ENCODE results near the gene RTN4IP1. TPM values are rescaled to one million over a fixed set of nuclear protein-coding genes. Genes with fewer than 3 reads are reported as not detected.

The RTN4IP1 gene, protein sequence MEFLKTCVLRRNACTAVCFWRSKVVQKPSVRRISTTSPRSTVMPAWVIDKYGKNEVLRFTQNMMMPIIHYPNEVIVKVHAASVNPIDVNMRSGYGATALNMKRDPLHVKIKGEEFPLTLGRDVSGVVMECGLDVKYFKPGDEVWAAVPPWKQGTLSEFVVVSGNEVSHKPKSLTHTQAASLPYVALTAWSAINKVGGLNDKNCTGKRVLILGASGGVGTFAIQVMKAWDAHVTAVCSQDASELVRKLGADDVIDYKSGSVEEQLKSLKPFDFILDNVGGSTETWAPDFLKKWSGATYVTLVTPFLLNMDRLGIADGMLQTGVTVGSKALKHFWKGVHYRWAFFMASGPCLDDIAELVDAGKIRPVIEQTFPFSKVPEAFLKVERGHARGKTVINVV
- 1 to 10 TPM; 5.5 to 7.0 TPM for total RNA-seq

DNA sequence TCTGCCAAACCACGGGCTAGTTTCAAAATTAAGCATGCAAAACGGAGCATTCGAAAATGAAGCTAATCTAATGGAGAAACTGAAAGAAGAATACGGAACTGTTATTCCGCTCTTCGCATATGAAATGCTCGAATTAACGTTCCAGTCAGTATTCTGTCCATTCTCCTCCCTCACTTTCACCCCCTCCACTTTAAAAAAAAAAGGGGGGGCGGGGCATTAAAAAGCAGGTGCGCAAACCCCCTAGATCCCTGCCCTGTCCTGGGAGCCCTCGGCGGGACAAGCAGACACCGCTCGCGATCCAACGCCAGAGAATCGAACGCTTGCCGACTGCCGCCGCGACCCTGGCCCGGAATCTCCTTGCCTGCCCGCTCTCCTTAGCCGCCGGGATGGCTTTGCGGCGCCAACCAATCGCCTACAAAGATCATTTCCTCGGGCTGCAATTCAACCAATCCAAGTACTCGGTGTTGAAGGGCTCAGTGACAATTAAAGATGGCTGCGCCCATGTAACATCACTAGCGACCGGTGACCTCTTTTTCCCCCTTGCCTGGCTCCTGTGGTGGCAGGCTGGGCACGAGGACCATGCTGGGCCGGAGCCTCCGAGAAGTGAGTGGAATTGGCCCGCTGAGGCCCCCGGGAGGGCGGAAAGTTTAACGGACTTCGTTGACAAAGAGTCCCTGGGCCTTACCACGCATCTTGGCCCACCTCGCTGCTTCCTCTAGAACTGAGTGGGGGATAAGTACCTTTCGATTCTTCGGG is at the start of gene RTN4IP1, which contains the start of gene QRSL1:
RTN4IP1 (minus strand) TSS at position 396 of the 756 bp plus-strand sequence. CDS start 477 bp downstream, outside the sequence.
QRSL1 (plus strand) TSS at position 476 of the 756 bp plus-strand sequence; CDS start at position 580, 104 bp downstream.
- Mint-ChIP-seq H3K4me3 (peak within 1 kb of the TSS; percentile 99), H3K36me3 (no peaks in the 10 kb centered on the region), H3K27me3 (no peaks in the 10 kb centered on the region), H3K4me1 (ENCODE audit: low read depth in 2 of 2) (peaks cover 15 to 19% of the 10 kb centered on the region in 2 donors), H3K27ac (peak within 1 kb of the TSS; percentile 99), H3K9me3 (no peaks in the 10 kb centered on the region)
- DNase-seq (ENCODE audit: low spot score) (peak; percentile 90), ATAC-seq (peak; percentile 96 to 98)

GRCh38 chr6:106677282-106677681 is 48.0 kb upstream of the RTN4IP1 start:
- Mint-ChIP-seq H3K4me3 (no peak overlapping the region), H3K4me1 (ENCODE audit: low read depth in 2 of 2) (no peaks in the 10 kb centered on the region), H3K27ac (no peak overlapping the region), H3K36me3 (no peaks in the 10 kb centered on the region), H3K27me3 (no peaks in the 10 kb centered on the region), H3K9me3 (no peaks in the 10 kb centered on the region)
- ATAC-seq (no peak), DNase-seq (ENCODE audit: low spot score) (no peak)

GRCh38 chr6:106674541-106675229 is 45.4 kb upstream of the RTN4IP1 start:
- no peak for DNase-seq (ENCODE audit: low spot score)
- no peaks in the 10 kb centered on the region for H3K4me1 Mint-ChIP-seq (ENCODE audit: low read depth in 2 of 2)
- H3K36me3 Mint-ChIP-seq, result no peaks in the 10 kb centered on the region
- no peaks in the 10 kb centered on the region for H3K9me3 Mint-ChIP-seq
- H3K4me3 Mint-ChIP-seq, result no peak overlapping the region
- ATAC-seq, result no peak
- no peaks in the 10 kb centered on the region for H3K27me3 Mint-ChIP-seq
- no peak overlapping the region for H3K27ac Mint-ChIP-seq

DNA sequence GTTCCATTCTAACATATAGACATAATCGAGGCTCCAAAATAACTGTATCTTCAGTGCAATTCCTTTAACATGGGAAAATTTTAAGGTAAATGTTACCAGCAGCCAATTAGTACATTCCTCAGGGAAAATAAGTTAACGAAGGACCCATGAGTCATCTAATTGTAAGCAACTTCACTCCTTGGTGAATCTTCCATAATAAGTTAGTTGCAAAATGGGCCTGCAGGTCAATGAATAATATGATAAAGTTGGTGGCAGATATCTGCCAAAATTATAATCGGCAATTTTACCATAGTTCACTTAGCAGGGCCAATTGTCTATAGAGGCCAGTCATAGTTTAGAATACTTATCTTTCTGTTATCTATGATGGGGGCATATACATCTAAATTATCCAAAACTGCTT is 42.4 kb upstream of the RTN4IP1 start:
- no peaks in the 10 kb centered on the region for H3K4me1 Mint-ChIP-seq (ENCODE audit: low read depth in 2 of 2)
- no peak overlapping the region for H3K27ac Mint-ChIP-seq
- DNase-seq (ENCODE audit: low spot score), result no peak
- H3K36me3 Mint-ChIP-seq, result no peaks in the 10 kb centered on the region
- H3K4me3 Mint-ChIP-seq, result no peak overlapping the region
- no peak for ATAC-seq
- H3K9me3 Mint-ChIP-seq, result no peaks in the 10 kb centered on the region
- H3K27me3 Mint-ChIP-seq, result no peaks in the 10 kb centered on the region

- H3K27me3 Mint-ChIP-seq, result no peaks in the 10 kb centered on the region
- ATAC-seq (no peak), DNase-seq (ENCODE audit: low spot score) (no peak)
- no peaks in the 10 kb centered on the region for H3K4me1 Mint-ChIP-seq (ENCODE audit: low read depth in 2 of 2)
- H3K4me3 Mint-ChIP-seq, result no peak overlapping the region
- peaks cover 3% of the 10 kb centered on the region for H3K36me3 Mint-ChIP-seq
- H3K9me3 Mint-ChIP-seq, result no peaks in the 10 kb centered on the region
- H3K27ac Mint-ChIP-seq, result no peak overlapping the region
These were observed 40.9 kb upstream of the RTN4IP1 start for GRCh38 chr6:106670236-106670635.

DNA sequence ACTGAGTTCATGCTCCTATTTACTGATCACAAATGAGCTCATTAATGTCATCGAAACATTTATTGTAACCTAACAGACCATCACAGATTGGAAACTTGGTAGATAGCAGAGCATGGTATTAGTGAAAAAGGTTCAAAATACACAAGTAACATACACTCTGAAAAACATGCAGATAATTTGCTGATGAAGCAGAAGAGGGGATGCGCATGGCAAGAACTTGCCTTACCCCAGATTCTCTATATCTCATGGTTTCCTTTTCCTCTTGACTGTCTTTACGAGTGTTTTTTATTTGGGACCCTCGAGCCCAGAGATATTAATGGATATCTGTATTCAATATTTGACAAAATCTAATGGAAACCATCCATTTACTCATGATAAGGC is 37.7 kb upstream of the RTN4IP1 start:
- no peak overlapping the region for H3K4me3 Mint-ChIP-seq
- no peaks in the 10 kb centered on the region for H3K27me3 Mint-ChIP-seq
- no peak overlapping the region for H3K27ac Mint-ChIP-seq
- no peaks in the 10 kb centered on the region for H3K9me3 Mint-ChIP-seq
- peaks cover 13% of the 10 kb centered on the region for H3K36me3 Mint-ChIP-seq
- DNase-seq (ENCODE audit: low spot score), result no peak
- ATAC-seq, result no peak
- H3K4me1 Mint-ChIP-seq (ENCODE audit: low read depth in 2 of 2), result no peaks in the 10 kb centered on the region

DNA sequence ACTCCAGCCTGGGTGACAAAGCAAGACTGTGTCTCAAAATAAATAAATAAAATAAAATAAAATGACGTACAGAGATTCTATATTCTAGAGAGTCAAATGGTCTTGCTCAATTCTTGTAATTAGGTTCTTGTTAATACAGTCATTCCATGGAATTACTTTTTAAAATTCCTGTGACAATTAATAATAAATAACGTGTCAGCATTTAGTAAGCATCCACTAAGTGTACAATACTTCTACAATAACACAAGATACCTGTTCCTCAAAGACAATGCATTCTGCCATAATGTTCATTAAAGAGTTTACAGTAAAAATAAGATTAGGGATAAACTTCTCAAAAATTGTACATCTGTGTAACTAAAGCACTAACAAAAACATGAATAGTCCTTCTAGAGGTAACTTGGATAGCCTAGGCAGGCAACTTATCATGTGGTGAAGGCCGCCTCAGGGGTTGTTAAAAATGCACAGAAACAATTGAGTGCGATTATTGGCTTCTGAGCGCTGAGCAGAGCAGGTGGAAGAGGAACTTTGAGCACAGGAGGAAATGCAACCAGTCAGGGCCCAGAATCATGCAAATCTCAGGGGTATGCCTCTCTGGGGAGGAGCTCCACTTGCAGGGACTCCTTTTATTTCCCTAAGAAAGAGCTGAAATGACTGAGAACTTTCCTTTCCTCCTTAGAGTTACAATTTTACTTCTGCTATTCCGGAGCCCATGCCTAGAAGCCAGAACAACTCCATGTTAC is 37.2 kb upstream of the RTN4IP1 start:
- Mint-ChIP-seq H3K27ac (no peak overlapping the region), H3K9me3 (no peaks in the 10 kb centered on the region), H3K4me1 (ENCODE audit: low read depth in 2 of 2) (no peaks in the 10 kb centered on the region), H3K4me3 (no peak overlapping the region), H3K36me3 (peaks cover 13% of the 10 kb centered on the region), H3K27me3 (no peaks in the 10 kb centered on the region)
- ATAC-seq (no peak), DNase-seq (ENCODE audit: low spot score) (no peak)

- DNase-seq (ENCODE audit: low spot score), result no peak
- H3K4me3 Mint-ChIP-seq, result no peak overlapping the region
- peaks cover 6% of the 10 kb centered on the region for H3K9me3 Mint-ChIP-seq
- ATAC-seq, result no peak
- H3K27ac Mint-ChIP-seq, result no peak overlapping the region
- no peaks in the 10 kb centered on the region for H3K27me3 Mint-ChIP-seq
- no peaks in the 10 kb centered on the region for H3K4me1 Mint-ChIP-seq (ENCODE audit: low read depth in 2 of 2)
- H3K36me3 Mint-ChIP-seq, result peaks cover 40% of the 10 kb centered on the region
These were observed 33.2 kb upstream of the RTN4IP1 start for GRCh38 chr6:106662458-106662857.

- no peak overlapping the region for H3K27ac Mint-ChIP-seq
- peaks cover 40% of the 10 kb centered on the region for H3K36me3 Mint-ChIP-seq
- no peak for ATAC-seq
- no peak overlapping the region for H3K4me3 Mint-ChIP-seq
- H3K9me3 Mint-ChIP-seq, result peaks cover 6% of the 10 kb centered on the region
- no peaks in the 10 kb centered on the region for H3K4me1 Mint-ChIP-seq (ENCODE audit: low read depth in 2 of 2)
- DNase-seq (ENCODE audit: low spot score), result no peak
- no peaks in the 10 kb centered on the region for H3K27me3 Mint-ChIP-seq
These were observed 30.6 kb upstream of the RTN4IP1 start for GRCh38 chr6:106659859-106660258.

GRCh38 chr6:106658469-106658868 is 29.2 kb upstream of the RTN4IP1 start:
- no peak for DNase-seq (ENCODE audit: low spot score)
- no peak overlapping the region for H3K4me3 Mint-ChIP-seq
- peaks cover 37% of the 10 kb centered on the region for H3K36me3 Mint-ChIP-seq
- no peaks in the 10 kb centered on the region for H3K4me1 Mint-ChIP-seq (ENCODE audit: low read depth in 2 of 2)
- H3K27ac Mint-ChIP-seq, result no peak overlapping the region
- ATAC-seq, result no peak
- H3K27me3 Mint-ChIP-seq, result no peaks in the 10 kb centered on the region
- H3K9me3 Mint-ChIP-seq, result peaks cover 6% of the 10 kb centered on the region

GRCh38 chr6:106648651-106649308 is 19.5 kb upstream of the RTN4IP1 start:
- Mint-ChIP-seq H3K4me3 (no peak overlapping the region), H3K4me1 (ENCODE audit: low read depth in 2 of 2) (no peaks in the 10 kb centered on the region), H3K27me3 (no peaks in the 10 kb centered on the region), H3K36me3 (peaks cover 15% of the 10 kb centered on the region), H3K27ac (no peak overlapping the region), H3K9me3 (no peaks in the 10 kb centered on the region)
- no peak for DNase-seq (ENCODE audit: low spot score)
- no peak for ATAC-seq

- Mint-ChIP-seq H3K9me3 (no peaks in the 10 kb centered on the region), H3K4me3 (no peak overlapping the region), H3K36me3 (peaks cover 15% of the 10 kb centered on the region), H3K27ac (no peak overlapping the region), H3K27me3 (no peaks in the 10 kb centered on the region), H3K4me1 (ENCODE audit: low read depth in 2 of 2) (peaks cover 0 to 6% of the 10 kb centered on the region in 2 donors)
- ATAC-seq (no peak), DNase-seq (ENCODE audit: low spot score) (no peak)
These were observed 13.8 kb upstream of the RTN4IP1 start for GRCh38 chr6:106643061-106643460.

DNA sequence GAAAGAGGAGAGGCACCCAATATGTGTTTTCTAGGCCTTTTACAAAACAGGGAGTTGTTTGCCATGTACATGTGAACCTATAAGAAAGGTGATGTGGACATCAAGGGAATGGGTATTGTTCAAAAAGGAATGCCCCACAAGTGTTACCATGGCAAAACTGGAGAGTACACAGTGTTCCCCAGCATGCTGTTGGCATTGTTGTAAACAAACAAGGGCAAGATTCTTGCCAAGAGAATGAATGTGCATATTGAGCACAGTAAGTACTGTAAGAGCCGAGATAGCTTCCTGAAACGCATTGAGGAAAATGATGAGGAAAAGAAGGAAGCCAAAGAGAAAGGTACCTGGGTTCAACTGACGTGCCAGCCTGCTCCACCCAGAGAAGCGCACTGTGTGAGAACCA is 13.2 kb upstream of the RTN4IP1 start:
- peaks cover 0 to 9% of the 10 kb centered on the region in 2 donors for H3K4me1 Mint-ChIP-seq (ENCODE audit: low read depth in 2 of 2)
- H3K36me3 Mint-ChIP-seq, result peaks cover 15% of the 10 kb centered on the region
- H3K27ac Mint-ChIP-seq, result no peak overlapping the region
- no peak for DNase-seq (ENCODE audit: low spot score)
- ATAC-seq, result no peak
- no peaks in the 10 kb centered on the region for H3K27me3 Mint-ChIP-seq
- no peaks in the 10 kb centered on the region for H3K9me3 Mint-ChIP-seq
- H3K4me3 Mint-ChIP-seq, result no peak overlapping the region
